Upper lobe of right lung (tissue), 1 donor: ENCODE measurements around the gene C16orf74. TPM values are rescaled to one million over a fixed set of nuclear protein-coding genes. Genes with fewer than 3 reads are reported as not detected.

Experiments
- ATAC-seq: fragments of 200-7000 bp; cut with Tn5 transposase; one replicate; pipeline ENCODE4 v1.9.1; 2020; ENCODE audit warnings: mild to moderate bottlenecking, moderate library complexity
- DNase-seq: peaks from one replicate; pipeline ENCODE4 v3.0.0-alpha.2; 2020
- H3K27ac ChIP-seq: fragments of 200-600 bp; one replicate; pipeline ENCODE4 v1.8.0; 2022
- H3K27me3 ChIP-seq: fragments of 200-600 bp; one replicate; pipeline ENCODE4 v1.8.0; 2022; ENCODE audit warnings: mild to moderate bottlenecking
- H3K36me3 ChIP-seq: fragments of 200-600 bp; one replicate; pipeline ENCODE4 v1.8.0; 2022
- H3K4me1 ChIP-seq: fragments of 200-600 bp; one replicate; pipeline ENCODE4 v1.8.0; 2022
- H3K4me3 ChIP-seq: fragments of 200-600 bp; one replicate; pipeline ENCODE4 v1.8.0; 2022; ENCODE audit warnings: mild to moderate bottlenecking
- H3K9me3 ChIP-seq: fragments of 200-600 bp; one replicate; pipeline ENCODE4 v1.8.0; 2022
- intact Hi-C: fragments of 100-400 bp; cut with DNase I; formaldehyde crosslinking; loops from one replicate; pipeline ENCODE4 v1.11.0; 2022
- total RNA-seq: library from RNA; stranded (reverse); fragmentation: NEBNext Ultra II Directional; extraction: Animal tissue kit (Norgen Biotek cat#: 25700); gene quantifications from one replicate; pipeline ENCODE4 v1.2.1, GENCODE V29; 2021
- TF ChIP-seq, protein P1 (sequence below): fragments of 200-600 bp; IDR thresholded peaks from one replicate; pipeline ENCODE4 v1.8.0; 2022; ENCODE audit warnings: antibody characterized with exemption
- donor health status: DM: no; HTN: yes; CAD: no; lungs with severe emphysema.

Gene C16orf74
- total RNA-seq, 1 donor from 2014 or later: 2.7 TPM

DNA sequence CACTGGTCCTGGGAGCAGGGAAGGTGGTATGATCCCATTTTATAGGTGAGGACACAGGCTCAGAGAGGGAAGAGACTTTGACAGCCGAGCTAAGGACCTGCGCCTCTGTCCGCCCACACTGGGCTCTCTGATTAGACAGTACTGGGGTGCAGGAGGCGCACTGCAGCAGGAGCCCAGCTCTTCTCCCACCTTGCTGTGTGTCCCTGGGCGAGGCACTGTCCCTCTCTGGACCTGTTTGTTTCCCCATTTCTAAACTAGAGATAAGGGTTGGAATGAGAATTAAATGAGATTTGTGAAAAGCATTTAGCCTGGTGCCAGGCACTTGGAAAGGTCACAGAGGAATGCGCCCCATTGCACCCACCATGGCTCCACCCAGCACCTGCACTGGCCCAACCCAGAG is 42.6 kb downstream of the C16orf74 start:
- H3K27ac ChIP-seq: no peak overlapping the region
- ATAC-seq (no peak), DNase-seq (no peak)
- no peak overlapping the region for H3K4me3 ChIP-seq
- no peaks in the 10 kb centered on the region for H3K4me1 ChIP-seq
- no peaks in the 10 kb centered on the region for H3K9me3 ChIP-seq
- TF ChIP-seq, protein P1, sequence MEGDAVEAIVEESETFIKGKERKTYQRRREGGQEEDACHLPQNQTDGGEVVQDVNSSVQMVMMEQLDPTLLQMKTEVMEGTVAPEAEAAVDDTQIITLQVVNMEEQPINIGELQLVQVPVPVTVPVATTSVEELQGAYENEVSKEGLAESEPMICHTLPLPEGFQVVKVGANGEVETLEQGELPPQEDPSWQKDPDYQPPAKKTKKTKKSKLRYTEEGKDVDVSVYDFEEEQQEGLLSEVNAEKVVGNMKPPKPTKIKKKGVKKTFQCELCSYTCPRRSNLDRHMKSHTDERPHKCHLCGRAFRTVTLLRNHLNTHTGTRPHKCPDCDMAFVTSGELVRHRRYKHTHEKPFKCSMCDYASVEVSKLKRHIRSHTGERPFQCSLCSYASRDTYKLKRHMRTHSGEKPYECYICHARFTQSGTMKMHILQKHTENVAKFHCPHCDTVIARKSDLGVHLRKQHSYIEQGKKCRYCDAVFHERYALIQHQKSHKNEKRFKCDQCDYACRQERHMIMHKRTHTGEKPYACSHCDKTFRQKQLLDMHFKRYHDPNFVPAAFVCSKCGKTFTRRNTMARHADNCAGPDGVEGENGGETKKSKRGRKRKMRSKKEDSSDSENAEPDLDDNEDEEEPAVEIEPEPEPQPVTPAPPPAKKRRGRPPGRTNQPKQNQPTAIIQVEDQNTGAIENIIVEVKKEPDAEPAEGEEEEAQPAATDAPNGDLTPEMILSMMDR: no peak
- H3K36me3 ChIP-seq: no peaks in the 10 kb centered on the region
- intact Hi-C loops: no loop called here
- no peaks in the 10 kb centered on the region for H3K27me3 ChIP-seq

DNA sequence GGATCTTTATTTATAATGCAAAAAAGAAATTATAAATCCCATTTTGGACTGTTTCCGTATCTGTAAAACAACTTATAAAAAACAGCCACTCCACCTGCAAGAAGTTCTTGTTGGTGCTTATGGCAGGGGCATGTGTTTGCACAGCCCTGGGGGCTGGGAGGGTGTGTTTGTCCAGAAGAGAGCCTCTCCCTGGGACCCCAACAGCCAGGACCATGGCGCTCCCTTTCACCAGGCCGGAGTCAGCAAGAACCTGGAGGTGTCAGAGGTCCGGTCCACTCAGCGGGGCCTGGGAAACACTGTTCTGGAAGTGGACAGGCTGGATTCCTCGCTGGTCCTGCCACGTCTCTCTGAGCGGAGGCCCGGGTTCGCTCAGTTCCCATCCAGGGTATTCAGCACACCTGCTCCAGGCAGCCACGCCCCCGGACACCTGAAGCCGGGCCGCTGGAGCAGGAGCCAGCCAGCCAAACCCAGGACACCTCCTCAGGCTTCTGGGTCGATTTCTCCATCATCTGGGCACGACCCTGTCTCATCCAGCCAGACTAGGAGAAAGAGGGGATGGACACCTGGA is 43.3 kb downstream of the C16orf74 start:
- DNase-seq (no peak), ATAC-seq (peak; percentile 49)
- Histone ChIP-seq H3K36me3 (no peaks in the 10 kb centered on the region), H3K27me3 (no peaks in the 10 kb centered on the region), H3K27ac (no peak overlapping the region), H3K4me3 (no peak overlapping the region), H3K4me1 (no peaks in the 10 kb centered on the region), H3K9me3 (no peaks in the 10 kb centered on the region)
- intact Hi-C loops: no loop called here
- TF ChIP-seq, protein P1: no peak

DNA sequence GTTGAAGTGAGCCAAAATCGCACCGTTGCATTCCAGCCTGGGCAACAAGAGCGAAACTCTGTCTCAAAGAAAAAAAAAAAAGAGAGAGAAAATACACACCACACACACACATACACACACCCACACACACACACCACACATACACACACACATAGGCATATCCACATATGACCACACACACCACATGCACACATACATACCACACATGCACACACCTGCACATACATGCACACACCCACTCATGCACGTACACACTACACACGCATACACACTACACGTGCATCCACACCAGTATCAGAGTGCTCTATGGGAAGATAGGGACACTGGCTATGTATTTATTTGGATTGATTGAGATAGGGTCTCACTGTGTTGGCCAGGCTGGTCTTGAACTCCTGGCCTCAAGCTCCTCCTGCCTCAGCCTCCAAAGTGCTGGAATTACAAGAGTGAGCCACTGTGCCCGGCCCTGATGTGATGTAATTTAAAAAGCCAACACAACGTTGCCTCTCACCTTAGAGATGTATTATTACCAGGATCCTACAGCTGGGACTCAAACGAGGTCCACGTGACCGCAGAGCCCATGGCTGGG is 44.4 kb downstream of the C16orf74 start:
- intact Hi-C loops: no loop called here
- no peaks in the 10 kb centered on the region for H3K4me1 ChIP-seq
- no peaks in the 10 kb centered on the region for H3K36me3 ChIP-seq
- TF ChIP-seq, protein P1: no peak
- H3K27ac ChIP-seq: no peak overlapping the region
- H3K4me3 ChIP-seq: no peak overlapping the region
- H3K27me3 ChIP-seq: no peaks in the 10 kb centered on the region
- DNase-seq (no peak), ATAC-seq (no peak)
- no peaks in the 10 kb centered on the region for H3K9me3 ChIP-seq

DNA sequence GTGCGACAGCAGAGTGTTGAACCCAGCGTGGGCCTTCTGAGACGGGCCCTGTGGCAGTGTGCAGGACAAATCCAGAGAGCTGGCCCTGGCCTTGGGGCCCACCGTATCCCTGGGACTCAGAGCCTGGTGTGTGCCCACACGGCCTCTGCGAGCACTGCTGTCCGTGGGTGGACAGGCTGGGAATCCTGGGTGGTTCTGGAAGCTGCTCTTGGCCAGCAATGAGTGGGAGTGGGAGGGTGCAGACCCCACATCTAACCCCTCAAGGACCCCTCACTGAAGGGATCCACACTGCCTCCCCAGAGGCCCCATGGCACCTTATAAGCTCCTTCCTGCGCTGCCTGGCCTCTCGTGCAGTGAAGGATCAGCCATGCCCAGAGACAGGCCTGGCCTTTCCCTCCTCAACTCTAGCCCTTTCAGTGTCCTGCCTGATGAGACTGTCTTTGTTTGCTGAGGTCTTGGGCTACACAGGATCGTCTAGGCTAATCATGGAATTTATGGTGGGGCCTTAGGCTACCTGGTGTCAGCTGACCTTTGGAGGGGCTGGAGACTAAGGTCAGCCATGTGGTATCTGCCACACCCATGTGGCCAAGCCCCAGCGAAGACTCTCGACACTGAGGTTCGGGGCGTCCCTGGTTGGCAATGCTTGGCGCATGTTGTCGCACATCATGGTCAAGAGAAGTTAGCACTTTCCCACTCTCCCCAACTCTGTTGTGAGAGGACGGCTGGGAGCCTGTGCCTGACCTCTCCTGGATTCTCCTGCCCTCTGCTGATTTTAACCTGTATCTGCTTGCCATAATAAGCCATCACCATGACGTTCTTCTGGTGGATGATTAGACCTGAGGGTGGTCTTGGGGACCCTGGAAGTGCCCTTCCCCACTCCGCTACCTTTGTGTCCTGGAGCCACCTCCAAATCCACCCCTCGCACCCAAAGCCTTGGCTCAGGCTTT is 45.7 kb downstream of the C16orf74 start:
- no peaks in the 10 kb centered on the region for H3K4me1 ChIP-seq
- no peaks in the 10 kb centered on the region for H3K36me3 ChIP-seq
- no peak overlapping the region for H3K4me3 ChIP-seq
- ATAC-seq (no peak), DNase-seq (no peak)
- intact Hi-C loops: no loop called here
- no peaks in the 10 kb centered on the region for H3K27me3 ChIP-seq
- no peaks in the 10 kb centered on the region for H3K9me3 ChIP-seq
- no peak overlapping the region for H3K27ac ChIP-seq
- TF ChIP-seq, protein P1: no peak

DNA sequence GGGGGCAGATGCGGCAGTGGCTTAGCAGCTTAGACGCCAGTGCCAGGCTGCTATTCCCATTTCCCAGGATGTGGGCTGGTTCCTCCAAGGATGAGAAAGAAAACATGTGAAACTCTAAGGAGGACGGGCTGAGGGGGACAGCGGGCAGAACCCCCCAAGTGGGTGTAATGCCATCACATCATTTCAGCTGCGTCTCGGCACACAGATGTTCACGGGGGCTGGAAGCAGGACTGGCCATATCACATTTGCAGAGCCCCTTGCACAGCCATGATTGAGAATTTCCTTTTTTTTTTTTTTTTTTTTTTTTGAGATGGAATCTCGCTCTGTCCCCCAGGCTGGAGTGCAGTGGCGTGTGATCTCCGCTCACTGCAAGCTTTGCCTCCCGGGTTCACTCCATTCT is 46.9 kb downstream of the C16orf74 start:
- H3K27ac ChIP-seq: no peak overlapping the region
- TF ChIP-seq, protein P1: no peak
- H3K9me3 ChIP-seq: no peaks in the 10 kb centered on the region
- H3K4me1 ChIP-seq: no peaks in the 10 kb centered on the region
- H3K4me3 ChIP-seq: no peak overlapping the region
- no peaks in the 10 kb centered on the region for H3K27me3 ChIP-seq
- no peak for ATAC-seq
- H3K36me3 ChIP-seq: no peaks in the 10 kb centered on the region
- no peak for DNase-seq
- intact Hi-C loops: no loop called here
